Hepatocyte (in vitro differentiated cells): ENCODE results near the gene OPRM1.

ENCODE experiments used
- CTCF ChIP-seq: fragments of 200-600 bp; sonication (generic); IDR thresholded peaks from 2 replicates; pipeline ENCODE4 v1.5.1; 2016; ENCODE audit warnings: antibody characterized with exemption, mild to moderate bottlenecking; ENCODE audit not compliant: poor library complexity
- EZH2 ChIP-seq: fragments of 200-600 bp; sonication (generic); IDR thresholded peaks from 2 replicates; pipeline ENCODE4 v1.6.1; 2016; ENCODE audit warnings: antibody characterized with exemption, mild to moderate bottlenecking, borderline replicate concordance

- no peak for TF ChIP-seq CTCF
- TF ChIP-seq EZH2, result no peak
Observed at GRCh38 chr6:153994004-153994403, 45.0 kb upstream of the OPRM1 start.
